ENCODE measurements around the gene OR1I1.
"Not testable (repeated sequence)": the region's sequence is repeated elsewhere in the genome, so short reads cannot be mapped to it uniquely, and the experiment has no call there.

Gene OR1I1, protein sequence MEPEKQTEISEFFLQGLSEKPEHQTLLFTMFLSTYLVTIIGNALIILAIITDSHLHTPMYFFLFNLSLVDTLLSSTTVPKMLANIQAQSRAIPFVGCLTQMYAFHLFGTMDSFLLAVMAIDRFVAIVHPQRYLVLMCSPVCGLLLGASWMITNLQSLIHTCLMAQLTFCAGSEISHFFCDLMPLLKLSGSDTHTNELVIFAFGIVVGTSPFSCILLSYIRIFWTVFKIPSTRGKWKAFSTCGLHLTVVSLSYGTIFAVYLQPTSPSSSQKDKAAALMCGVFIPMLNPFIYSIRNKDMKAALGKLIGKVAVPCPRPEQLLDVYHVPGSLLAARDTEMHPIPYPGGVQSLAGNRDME

DNA sequence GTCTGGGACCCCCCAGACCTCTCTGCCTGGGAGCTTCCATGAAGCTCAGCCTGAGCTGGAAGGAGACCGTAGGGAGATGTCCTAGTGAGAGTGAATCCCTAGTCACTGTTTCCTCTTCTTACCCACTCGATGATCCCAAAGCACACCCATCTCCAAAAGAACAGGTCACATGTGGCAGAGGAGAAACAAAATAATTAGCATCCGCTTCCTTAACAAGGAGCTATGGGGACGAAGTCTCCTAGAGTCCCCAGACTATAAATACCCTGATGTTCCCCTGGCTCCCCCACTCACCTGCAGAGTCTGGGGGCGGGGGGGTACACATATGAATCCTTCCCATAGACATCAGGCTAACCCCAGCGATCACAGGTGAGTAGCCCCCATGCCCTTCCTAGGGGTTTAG is at the start of gene OR1I1:
OR1I1 (plus strand) TSS at position 301 of the 400 bp plus-strand sequence. CDS start 4,855 bp downstream, outside the sequence.
- no peak for DNase-seq

DNA sequence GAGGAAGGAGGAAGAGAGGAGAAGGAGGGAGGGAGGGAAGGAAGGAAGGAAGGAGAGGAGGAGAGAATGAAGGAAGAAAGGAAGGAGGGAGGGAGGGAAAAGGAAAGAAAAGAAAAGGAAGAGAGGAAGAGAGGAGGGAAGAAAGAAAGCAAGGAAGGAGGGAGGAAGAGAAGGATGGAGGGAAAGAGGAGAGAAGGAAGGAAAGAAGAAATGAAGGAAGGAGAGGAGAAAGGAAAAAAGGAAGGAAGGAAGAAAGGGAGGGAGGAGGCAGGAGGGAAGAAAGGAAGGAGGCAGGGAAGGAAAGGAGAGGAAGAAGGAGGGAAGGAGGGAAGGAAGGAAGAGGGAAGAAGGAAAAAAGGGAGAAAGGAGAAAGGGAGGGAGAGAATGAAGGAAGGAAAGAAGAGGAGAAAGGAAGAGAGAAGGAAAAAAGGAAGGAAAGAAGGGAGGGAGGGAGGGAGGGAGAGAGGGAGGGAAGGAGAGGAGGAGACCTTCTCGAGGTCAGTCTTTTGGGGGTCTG is 46.2 kb upstream of the OR1I1 start:
- DNase-seq = no peak

DNA sequence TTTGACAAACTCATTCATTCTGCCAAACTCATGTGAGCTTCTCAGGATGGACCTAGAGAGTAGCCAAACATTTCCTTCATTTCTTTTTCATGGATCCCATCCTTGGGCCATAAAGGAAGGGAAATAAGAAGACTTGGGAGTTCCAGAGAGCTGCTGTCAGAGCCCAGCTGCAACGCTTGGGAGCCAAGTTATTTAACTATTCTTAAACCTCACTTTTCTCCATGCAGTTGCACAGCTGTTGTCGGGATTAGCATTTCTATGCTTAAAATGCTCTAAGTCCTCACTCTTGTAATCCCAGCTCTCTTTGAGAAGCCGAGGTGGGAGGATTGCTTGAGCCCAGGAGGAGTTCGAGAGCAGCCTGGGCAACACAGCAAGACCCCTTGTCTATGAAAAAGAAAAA is 44.4 kb upstream of the OR1I1 start:
- DNase-seq = no peak

DNA sequence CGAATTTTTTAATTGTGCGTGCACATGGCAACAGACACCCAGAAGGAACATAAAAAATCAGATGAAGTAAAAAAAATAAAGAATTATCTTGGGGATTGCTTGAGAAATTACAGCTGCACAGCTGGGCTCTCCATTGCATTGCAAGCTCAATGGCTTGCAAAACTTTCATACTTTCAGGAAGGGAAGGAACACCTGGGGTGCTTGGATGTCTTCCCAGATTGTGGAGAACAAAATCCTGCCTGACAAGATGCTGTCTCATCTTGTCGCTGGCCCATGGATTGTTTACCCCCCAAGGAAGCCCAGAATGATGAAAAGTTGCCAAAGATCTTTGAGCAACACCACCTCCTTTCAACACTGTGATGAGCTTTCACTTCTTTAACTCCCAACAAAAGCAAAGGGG is 43.7 kb upstream of the OR1I1 start:
- no peak for DNase-seq

DNA sequence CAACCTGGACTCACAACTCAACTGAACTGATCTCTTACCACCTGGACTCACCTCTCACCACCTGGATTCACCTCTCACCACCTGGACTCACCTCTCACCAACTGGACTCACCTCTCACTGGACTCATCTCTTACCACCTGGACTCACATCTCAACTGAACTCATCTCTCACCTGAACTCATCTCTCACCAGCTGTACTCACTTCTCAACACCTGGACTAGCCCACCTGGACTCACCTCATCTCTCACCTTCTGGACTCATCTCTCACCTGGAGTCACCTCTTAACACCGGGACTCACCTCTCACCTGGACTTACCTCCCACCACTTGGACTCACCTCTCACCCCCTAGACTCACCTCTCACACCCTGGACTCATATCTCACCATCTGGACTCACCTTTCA is 40.0 kb upstream of the OR1I1 start:
- no peak for DNase-seq

DNA sequence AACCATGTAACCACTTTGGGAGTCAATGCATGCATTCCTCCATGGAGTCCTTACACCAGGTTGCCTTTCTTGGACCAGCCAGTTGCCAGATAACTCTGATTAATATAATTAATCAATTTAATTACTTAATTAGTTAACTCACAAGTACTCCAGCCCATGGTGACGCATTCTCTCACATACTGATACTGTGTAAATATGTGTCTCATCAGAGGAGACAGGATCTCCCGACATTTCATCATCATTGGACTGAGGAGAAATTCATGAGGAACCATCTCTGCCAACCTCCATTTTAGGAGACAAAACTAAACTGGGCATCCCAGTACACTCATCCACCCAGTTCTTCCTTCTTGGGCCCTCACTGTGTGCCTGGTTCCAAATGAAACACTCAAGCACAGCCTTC is 39.2 kb upstream of the OR1I1 start:
- DNase-seq = no peak

DNA sequence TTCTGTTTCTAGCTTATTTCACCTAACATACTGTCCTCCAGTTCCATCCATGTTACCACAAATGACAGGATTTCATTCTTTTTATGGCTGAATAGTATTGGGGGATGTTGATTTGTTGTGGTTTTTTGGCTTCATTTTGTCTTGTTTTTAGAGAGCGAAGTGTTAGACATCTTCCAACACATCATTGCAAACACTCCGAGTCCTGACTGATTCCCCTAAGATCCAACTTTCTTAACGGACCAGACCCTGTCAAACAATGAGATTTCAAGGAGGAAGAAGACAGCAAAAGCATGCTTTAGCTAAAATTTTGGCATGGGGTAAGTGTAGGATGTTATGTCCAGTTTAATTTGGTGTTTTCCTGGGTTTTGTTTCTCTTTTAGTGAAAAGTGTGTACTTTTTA is 36.5 kb upstream of the OR1I1 start:
- DNase-seq = no peak

DNA sequence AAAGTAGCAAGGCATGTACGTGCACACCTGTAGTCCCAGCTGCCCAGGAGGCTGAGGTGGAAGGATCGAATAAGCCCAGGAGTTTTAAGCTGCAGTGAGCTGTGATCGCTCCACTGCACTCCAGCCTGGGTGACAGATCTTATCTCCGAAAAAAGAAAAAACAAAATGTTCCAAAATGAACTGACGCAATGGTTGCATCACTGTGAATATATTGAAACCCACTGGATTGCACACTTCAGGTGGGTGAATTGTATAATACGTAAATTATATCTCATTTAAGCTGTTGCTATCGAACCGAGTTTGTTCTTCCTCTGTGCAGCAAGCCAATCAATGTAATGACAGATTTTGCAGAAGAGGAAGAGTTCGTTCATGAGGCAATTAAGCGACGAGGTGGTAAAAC is 34.3 kb upstream of the OR1I1 start:
- no peak for DNase-seq

DNA sequence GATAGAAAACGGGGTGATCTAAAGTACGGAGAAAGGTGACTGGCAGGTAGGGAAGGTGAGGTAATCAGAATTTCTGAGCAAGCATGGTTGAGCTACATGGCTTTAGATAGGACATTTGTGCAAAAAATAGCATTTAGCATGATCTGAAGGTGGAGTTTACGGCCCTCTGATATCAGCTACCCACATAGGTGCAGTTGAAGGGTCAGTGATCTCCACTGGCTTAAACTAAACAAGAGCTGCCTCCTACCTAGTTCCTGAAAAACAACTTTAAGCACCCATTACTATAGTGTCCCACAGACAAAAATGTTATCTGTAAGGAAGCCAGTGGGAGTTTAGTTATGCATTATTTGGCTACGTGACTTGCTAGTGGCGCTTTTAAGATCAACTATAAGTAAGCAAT is 33.9 kb upstream of the OR1I1 start:
- no peak for DNase-seq

DNA sequence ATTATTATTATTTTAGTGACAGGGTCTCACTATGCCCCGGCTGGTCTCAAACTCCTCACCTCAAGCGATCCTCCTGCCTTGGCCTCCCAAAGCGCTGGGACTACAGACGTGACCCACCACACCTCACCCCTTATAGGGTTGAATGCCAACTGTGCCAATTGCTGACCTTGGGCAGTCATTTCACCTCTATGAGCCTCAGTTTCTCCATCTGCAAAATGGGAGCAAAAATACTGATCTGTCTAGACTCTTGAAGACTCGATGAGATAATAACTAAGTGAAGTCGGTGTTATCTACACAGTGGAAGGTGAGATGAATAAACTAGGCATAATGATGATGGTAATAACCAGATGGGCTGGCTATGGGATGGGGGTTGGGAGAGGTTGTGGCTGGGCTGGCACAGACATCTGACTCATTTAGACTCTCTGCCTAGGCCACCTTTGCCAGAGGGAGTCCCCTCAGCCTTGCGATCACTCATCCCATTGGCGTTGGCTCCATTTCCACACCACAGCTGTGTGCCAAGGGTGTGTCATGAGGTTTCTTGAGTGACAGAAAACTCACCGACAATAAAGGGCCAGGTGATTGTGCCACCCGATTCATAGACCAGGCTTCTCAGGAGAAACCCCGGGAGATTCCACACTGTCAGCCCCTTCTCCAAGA is 33.0 kb upstream of the OR1I1 start, which contains the start of gene CASP14:
CASP14 (plus strand) TSS at position 596 of the 657 bp plus-strand sequence. CDS start 2,772 bp downstream, outside the sequence.
- DNase-seq = no peak

DNA sequence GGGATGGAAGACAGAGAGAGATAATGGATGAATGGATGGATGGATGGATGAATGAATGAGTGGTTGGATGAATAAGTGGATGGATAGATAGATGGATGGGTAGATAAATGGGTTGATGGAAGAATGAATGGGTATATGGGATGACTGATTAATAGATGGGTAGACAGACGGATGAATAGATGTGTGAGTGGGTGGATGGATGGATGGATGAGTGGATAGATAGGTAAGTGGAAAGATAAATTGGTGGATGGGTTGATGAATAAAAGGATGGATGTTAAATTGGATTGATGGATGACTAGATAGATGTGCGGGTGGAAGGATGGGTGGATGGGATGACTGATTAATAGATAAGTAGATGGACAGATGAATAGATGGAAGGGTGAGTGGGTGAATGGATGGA is 31.4 kb upstream of the OR1I1 start:
- no peak for DNase-seq

DNA sequence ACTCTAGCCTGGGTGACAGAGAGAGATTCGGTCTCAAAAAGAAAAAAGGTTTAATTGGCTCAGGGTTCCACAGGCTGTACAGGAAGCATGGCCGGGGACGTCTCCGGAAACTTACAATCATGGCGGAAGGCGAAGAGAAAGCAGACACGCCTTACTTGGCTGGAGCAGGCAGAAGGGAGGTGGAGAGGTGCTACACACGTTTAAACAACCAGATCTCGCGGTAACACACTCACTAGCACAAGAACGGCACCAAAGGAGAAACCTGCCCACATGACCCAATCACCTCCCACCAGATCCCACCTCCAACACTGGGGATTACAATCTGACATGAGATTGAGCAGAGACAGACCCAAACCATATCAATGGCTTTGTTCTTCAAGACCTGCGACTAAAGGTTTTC is 20.0 kb upstream of the OR1I1 start:
- no peak for DNase-seq

DNA sequence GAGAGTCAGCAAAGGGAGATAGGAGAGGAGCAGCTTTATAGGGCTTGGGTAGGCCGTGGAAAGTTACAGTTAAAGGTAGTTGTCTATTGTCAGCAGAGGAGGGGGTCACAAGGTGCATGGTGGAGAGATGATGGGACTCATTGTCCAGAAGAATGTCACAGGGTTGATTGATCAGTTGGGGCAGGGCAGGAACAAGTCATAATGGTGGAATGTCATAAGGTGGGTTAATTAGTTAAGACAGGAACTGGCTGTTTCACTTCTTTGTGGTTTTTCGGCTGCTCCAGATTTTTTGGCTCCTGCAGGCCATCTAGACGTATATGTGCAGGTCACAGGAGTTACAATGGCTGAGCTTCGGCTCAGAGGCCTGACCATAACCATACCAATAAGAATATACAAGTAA is 11.6 kb upstream of the OR1I1 start:
- not testable (repeated sequence) for DNase-seq

DNA sequence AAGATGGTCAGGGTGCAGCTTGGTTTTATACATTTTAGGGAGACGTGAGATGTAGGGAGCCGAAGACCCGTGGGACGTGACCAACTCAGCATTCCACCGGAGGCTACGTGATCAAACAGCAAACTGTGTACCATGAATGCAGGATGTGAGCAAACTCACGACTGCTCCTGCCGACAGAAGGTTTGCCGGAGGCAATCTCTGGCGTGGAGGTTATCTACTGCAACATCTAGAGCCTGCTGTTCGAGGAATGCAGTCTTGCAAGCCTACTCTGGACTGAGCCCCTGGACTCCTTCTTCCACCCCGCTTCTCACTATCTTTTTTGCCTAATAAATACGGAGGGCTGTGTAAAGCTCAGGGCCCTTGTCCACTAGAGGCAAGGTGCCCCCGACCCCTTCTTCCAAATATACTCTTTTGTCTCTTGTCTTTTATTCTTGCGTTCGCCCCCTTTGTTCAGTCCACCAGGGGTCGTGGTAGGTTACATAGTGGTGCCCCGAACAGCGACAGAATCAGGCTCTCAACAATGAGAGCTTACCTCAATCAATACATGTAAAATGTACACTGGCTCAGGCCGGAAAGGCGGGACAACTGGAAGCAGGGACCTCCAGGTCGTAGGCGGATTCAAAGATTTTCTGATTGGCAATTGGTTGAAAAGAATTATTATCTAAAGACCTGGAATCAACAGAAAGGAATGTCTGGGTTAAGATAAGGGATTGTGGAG is 8.9 kb upstream of the OR1I1 start:
- no peak for DNase-seq

DNA sequence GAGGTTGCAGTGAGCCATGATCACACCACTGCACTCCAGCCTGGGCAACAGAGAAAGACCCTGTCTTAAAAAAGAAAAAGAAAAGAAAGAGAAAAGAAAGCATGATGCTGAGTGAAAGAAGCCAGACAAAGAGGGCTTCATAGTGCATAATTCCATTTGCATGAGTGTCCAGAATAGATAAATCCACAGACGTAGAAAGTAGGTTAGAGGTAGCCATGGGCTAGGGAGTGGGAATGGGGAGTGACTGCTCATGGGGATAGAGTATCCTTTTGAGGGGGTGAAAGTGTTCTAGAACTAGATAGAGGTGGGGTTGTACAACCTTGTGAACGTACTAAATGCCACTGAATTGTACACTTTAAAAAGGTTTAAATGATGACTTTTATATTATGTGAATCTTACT is 7.6 kb upstream of the OR1I1 start:
- DNase-seq = no peak

DNA sequence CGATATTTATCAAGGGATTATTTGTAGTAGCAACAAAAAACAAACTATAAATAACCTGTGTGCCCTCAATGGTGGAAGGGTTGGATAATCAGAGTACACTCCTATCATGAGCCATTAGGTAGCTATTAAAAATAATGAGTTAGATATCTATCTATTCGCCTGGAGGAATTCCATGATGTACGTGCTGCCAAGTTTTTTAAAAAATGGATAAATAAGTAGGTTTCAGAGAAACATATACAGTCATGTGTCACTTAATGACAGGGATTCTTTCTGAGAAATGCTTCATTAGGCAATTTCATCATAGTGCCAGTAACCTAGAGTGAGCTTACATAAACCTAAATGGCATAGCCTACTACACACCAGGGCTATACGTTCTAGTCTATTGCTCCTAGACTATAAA is 6.2 kb upstream of the OR1I1 start:
- no peak for DNase-seq

DNA sequence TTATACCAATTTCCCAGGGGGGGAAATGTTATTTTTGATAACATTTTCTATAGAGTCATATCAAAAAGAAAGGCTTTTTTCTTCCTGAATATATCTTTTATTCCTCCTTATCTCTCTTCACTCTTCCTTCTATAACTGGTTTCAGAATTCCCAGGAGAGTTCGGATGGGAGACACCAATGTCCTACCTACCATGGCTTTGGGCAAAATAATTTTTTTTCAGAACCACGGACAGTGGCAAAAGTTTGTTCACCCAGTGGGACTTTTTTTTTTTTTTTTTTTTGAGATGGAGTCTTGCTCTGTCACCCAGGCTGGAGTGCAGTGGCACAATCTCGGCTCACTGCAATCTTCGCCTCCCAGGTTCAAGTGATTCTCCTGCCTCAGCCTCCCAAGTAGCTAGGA is 2.0 kb upstream of the OR1I1 start:
- not testable (repeated sequence) for DNase-seq

DNA sequence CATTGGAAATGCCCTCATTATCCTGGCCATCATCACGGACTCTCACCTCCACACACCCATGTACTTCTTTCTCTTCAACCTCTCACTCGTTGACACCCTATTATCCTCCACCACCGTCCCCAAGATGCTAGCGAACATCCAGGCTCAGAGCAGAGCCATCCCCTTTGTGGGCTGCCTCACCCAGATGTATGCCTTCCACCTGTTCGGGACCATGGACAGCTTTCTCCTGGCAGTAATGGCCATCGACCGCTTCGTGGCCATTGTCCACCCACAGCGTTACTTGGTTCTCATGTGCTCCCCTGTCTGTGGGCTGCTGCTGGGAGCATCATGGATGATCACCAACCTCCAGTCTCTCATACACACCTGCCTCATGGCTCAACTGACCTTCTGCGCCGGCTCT is 5.2 kb downstream of the OR1I1 start:
- no peak for DNase-seq

DNA sequence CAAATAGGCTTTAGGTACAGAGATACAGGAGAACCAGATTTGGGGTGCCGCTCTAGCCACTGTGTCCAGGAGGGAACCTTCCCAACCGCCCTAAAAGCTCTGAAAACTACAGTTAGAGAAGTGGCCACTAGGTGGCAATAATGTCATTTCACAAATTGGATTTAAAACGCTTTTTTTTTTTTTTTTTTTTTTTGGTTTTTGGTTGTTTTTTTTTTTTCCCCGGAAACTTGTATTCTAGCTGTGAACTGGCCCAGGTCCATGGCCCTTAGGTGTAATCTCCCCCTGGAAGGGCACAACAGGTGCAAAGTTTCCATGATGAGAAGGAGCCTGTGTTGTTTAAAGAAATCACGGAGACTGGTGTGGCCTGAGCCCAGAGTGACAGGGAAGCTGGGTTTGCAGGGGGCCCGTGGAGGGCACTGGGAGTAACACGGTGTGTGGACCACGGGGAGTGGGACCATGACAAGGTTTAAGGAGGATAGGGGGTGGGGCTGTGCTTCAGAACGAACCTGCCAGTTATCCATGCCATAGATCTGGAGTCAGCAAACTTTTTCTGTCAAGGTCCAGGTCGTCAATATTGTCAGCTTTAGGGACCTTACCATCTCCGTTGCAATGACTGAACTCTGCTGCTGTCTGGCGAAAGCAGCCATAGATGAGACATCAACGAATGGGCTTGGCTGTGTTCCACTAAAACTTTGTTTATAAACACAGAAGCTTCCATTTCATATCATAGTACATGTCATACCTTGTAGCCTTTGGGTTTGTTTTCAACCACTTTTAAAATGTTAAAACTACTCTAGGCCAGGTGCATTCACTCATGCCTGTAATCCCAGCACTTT is 10.1 kb downstream of the OR1I1 start:
- no peak for DNase-seq

DNA sequence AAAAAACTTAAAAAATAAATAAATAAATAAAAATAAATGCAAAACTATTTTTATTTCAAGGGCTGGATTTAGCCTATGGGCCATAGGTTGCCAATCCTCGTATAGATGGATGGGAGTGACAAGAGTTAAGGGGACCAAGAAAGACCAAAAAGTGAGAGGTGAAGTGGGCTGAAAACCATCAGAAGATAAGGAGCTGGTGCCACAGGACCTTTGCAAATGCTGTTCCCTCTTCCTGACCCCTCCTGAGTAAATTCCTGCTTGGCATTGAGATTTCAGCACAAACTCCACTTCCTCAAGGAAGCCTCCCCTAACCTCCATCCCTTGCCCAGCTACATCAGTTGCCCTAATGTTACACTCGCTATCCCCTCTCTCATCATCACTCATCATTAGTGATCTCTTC is 11.0 kb downstream of the OR1I1 start:
- DNase-seq = no peak

DNA sequence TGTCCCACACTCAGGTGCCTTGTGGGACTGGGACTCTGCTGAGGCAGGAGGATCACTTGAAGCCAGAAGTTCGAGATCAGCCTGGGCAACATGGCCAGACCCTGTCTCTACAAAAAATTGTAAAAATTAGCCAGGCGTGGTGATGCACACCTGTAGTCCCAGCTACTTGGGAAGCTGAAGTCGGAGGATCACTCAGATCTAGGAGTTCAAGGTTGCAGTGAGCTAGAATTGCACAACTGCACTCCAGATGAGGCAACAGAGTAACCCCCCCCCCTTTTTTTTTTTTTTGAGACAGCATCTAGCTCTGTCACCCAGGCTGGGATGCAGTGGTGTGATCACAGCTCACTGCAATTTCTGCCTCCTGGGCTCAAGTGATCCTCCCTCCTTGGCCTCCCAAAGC is 14.2 kb downstream of the OR1I1 start:
- DNase-seq = no peak

DNA sequence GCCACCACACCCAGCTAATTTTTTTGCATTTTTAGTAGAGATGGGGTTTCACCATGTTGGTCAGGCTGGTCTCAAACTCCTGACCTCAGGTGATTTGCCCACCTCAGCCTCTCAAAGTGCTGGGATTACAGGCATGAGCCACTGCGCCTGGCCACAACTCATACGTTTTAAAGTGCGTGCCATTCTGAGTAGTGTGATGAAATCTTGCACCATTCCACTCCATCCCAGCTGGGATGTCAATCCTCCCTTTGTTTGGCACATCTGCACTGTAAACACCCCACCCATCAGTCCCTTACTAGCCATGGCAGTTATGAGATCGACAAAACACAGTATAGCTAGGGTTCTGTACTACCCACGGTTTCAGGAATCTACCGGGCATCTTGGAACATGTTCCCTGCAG is 16.0 kb downstream of the OR1I1 start:
- DNase-seq = not testable (repeated sequence)

DNA sequence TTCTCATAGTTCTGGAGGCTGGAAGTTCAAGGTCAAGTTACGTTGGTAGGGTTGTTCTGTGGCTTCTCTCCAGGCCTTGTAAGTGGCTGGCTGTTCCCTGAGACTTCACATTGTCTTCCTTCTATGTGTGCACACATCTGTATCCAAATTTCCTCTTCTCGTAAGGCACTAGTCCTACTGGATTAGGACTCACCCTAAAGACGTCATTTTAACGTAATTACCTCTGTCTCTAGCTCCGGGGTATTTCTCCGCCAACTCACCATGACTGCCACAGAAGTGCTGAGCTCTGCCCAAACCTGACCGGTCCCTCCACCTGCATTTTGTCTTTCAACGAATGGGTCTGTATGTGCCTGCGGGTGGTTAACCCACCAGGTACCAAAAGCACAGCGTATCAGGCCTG is 16.4 kb downstream of the OR1I1 start:
- DNase-seq = no peak

Data from activated CD4-positive, CD25-positive, alpha-beta regulatory T cell treated with anti-CD3 and anti-CD28 coated beads, Interleukin-2, amount 50 U/mL, for 72 hours (primary cell).